T1000 (cell line): Measurements from ENCODE around the gene NUP37.
A peak's percentile ranks its signal among the peaks of the same experiment; 100 is the strongest.
"Not testable (repeated sequence)": the region's sequence is repeated elsewhere in the genome, so short reads cannot be mapped to it uniquely, and the experiment has no call there.

ENCODE experiments used
- DNase-seq: peaks from one replicate; lab custom pipeline; 2025; ENCODE audit warnings: mixed read lengths; lab: John Stamatoyannopoulos, UW

NUP37 gene

DNA sequence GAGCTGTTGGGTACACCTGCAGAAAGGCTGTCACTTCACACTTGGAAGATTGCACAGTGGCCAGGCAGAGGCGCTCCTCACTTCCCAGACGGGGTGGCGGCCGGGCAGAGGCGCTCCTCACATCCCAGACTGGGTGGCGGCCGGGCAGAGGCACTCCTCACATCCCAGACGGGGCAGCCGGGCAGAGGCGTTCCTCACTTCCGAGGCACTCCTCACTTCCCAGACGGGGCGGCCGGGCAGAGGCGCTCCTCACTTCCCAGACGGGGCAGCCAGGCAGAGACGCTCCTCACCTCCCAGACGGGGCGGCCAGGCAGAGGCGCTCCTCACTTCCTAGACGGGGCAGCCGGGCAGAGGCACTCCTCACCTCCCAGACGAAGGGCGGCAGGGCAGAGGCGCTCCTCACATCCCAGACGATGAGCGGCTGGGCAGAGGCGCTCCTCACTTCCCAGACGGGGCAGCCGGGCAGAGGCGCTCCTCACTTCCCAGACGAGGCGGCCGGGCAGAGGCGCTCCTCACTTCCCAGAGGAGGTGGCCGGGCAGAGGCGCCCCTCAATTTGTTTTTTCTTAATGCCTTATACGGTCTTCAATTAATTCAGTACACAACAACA lies 30.6 kb downstream of the NUP37 start:
- DNase-seq: not testable (repeated sequence)

GRCh38 chr12:102080842-102081241 lies 39.1 kb downstream of the NUP37 start:
- no peak for DNase-seq

DNA sequence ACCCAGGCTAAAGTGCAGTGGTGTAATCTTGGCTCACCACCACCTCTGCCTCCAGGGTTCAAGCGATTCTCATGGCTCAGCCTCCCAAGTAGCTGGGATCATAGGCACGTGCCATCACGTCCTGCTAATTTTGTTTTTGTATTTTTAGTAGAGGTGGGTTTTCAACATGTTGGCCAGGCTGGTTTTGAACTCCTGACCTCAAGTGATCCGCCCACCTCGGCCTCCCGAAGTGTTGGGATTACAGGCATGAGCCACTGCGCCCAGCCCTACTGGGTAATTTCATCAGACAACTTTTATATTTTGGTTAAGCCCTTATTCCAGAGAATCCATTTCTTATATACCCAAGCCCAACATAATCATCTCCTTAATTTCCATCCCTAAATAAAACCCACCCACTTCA lies 47.8 kb downstream of the NUP37 start:
- not testable (repeated sequence) for DNase-seq

DNA sequence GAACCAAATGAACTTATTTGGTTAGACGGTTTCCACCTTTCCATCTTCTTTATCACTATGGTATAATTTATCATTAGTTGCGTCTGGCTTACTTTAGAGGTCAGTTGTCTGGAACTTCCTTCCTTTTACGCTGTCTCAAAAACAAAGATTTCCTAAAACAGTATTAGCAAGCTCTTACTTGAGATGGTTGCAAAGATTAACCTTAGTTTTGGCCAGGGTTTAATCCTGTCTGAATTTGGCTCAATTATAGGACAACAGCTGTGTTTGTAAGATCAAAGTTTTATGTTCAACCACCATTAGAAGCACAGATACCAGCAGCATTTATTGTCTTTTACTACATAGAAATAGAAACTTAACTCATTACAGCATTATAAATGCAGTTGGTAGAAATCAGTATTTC lies 50.2 kb downstream of the NUP37 start:
- no peak for DNase-seq

- no peak for DNase-seq
Measured at GRCh38 chr12:102067574-102068258, 52.2 kb downstream of the NUP37 start.

GRCh38 chr12:102064476-102064875 lies 55.4 kb downstream of the NUP37 start:
- DNase-seq: no peak

DNA sequence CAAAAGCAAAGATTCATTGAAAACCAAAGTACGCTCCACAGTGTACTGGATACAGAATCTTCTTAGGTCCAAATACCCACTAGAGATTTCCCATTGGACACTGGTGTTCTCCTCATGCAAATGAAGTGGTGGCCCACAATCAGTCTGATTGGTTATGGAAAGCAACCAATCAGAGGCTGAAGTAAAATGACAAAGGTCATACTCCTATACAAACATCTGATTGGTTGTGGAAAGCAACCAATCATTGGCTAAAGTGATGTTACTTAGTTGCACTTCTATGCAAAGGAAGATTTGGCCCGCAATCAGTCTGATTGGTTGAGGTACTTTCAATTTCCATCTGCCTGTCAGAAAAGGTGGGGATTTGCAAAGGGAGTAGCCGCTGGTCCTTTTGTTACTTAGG lies 56.8 kb downstream of the NUP37 start:
- DNase-seq: no peak

DNA sequence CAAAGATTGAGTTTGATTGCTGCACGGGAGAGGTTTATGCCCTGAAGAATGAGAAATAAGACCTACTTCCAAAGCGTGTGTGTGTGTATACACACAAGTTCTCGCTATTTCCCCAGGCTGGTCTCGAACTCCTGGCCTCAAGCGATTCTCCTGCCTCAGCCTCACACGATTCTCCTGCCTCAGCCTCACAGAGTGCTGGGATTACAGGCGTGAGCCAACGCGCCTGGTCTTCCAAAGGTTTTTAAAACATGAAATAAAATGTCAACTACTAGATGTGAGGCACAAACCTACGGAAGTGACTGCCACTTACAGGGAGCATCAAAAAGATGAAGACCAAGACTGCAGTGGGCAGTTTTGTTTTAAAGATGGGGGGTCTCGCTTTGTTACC lies 57.5 kb downstream of the NUP37 start:
- DNase-seq: no peak

DNA sequence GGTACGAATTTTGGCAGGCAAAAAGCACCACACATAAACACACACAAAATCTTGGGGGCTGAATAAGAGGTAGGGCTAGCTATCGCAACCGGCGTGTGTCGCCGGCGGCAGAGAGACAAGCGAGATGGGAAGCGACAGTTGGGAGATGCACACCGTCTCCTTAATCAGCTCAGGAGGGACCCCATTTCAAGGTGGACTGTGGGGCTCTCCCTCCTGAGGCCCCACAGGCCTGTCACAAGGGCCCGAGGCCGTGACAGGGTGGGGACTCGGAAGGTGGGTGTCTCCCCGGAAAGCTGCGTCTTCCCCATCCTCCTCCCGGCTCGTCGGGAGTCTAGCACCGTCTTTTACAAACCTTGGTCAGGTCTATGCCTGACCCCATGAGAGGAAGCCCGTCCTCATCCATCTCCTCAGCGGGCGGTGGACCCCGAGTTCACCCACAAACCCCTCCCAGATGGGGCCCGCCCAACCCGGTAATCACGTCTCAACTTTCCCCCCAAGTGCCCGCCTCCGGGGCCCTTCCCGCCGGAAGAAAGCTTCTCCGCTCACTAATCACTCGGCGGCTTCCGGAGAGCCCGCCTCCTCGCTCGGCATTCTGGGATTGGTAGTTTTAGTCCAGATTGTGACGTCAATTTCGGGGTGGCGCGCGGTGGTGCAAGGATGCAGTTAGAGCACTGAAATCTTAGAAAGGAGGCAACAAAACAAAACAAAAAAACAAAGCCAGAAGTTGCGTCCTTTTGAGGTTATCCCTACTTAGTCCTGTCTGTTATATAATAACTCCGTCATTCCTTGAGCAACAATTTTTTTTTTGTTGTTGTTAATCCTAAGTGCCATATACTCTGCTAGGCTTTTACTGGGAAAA lies 58.1 kb downstream of the NUP37 start, which contains the start of gene WASHC3:
Gene WASHC3 (minus strand): TSS at position 432 of the 859 bp plus-strand sequence. CDS start 29 bp downstream, at position 403.
- peak; percentile 80 for DNase-seq

DNA sequence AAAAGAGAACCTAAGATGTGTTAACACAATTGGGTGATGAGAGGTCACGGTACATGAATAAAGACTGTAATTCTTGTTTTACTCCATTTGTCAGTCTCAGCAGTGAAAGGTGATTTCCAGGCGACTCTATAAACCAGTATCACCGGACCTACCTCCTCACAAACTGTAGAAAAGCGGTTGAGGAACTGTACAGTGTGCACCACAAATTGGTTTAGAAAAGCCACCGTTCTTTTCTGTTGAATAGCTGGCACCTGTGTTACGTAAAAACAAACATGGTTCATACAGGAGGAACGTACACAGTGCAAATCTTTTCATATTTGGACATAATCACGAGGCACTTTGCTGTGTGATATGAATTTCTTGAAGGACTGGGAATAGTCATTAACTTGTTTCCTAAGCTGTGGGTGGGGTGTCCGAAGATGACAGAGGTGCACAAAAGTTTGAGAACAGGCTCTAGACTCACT lies 58.8 kb downstream of the NUP37 start:
- no peak for DNase-seq

DNA sequence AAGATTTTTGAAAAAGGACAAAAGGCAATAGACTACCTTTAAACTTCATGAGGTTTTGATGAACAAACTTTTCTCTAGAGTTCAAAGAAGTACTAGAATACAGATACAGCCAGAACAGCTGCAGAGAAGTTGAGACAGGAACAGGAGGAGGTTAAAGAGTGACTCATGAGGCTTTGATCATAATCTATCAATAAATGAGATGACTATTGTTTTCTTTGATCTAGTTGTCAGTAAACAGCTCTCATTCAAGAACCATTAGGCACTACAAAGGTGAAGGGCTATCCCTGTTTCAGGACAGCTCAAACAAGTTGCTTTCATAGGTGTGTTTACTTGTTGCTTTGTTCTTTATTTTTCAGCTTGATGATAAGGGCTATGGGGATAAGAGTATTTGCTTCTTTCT lies 60.6 kb downstream of the NUP37 start:
- no peak for DNase-seq

DNA sequence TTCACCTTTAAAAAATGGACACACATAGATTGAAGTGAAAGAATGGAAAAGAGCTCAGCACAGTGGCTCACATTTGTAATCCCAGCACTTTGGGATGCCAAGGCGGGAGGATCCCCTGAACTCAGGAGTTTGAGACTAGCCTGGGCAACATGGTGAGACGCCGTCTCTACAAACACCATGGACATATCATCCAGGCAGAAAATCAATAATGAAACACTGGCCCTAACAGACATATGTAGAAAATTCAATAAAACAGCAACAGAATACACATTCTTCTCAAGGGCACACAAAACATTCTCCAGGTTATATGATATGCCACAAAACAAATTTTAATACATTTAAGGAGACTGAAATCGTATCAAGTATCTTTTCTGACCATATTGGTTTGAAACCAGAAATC lies 65.6 kb downstream of the NUP37 start:
- no peak for DNase-seq

DNA sequence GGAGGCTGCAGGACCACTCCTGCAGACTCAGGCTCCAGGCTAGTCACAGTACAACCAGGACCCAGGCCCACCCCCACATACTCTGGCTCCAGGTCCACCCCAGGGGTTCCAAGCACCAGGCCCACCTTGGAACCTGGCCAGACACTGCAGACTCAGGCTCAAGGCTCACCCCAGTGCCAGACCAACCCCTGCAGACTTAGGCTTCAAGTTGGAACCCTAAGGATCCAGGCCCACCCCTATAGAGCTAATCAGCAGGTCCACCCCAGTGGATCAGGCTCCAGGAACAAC lies 66.9 kb downstream of the NUP37 start:
- no peak for DNase-seq

- no peak for DNase-seq
Measured at GRCh38 chr12:102052192-102053061, 67.5 kb downstream of the NUP37 start.

- no peak for DNase-seq
Measured at GRCh38 chr12:102051431-102051965, 68.4 kb downstream of the NUP37 start.

- no peak for DNase-seq
Measured at GRCh38 chr12:102050660-102051430, 69.1 kb downstream of the NUP37 start.

DNA sequence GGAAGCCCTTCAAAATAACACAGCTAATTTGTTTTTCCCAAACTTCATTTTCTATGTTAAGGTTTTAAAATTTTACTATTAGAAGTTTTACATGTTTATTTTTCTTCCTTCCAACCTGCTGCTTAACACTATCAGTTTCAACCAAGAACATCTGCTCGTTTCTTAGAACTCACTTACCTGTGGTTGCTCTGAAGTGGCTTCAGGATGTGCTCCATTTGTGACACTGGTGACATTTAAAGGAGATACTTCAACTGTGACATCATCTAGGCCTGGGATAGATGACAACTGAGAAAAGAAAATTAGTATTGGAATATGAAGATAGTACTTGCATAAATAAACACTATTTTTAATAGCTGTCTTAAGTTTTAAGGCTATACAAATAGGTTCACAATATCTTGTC lies 76.0 kb downstream of the NUP37 start:
- no peak for DNase-seq

DNA sequence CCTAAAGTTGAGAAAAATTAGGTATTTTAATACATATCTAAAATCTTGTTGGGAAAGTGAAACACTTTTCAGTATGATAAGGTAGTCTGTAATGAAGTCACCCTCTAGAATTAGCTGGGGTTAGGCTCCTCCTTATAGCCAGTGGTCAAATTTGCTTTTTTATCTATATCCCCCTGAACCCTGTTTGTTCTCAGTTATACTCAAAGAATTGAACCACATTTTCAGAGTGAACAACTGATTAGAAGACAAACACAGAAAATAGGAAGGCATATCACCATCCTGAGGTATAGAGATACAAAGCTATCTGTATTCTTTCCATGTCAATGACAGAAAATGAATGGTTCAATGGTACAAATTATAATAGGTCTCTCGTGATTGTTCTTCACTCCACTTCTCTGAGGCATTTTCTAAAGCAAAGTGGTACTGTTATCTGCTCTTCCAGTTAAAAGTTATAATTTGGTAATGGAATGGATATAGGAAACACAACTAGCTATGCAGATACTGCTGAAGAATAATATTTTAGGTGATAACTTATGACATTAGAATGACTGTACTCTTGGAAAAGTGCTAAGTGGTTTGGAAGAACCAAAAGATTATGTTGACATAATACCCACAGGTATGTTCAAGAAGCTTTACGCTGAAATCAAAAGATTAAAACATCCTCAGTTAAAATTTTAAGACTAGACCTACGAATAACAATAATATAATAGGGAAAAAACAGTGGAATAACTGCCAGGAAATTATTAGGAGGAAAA lies 85.7 kb downstream of the NUP37 start:
- no peak for DNase-seq

DNA sequence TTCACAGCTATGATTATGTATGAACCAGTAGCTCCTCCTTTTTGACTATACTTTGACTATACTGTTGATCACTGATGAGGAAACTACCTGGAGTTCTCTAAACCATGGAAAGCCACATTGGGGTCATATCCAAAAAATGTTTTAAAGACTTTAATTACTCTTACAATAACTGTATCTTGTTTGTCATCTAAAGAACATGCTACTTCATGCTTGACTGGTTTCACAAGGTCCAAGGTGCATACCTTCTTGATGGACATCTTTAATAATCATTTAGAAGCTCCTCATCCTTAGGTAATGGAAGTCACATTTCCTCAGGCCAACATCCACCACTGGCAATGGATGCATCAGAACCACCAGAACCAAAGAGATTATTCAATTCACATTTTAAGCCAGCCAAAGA lies 88.1 kb downstream of the NUP37 start:
- no peak for DNase-seq

DNA sequence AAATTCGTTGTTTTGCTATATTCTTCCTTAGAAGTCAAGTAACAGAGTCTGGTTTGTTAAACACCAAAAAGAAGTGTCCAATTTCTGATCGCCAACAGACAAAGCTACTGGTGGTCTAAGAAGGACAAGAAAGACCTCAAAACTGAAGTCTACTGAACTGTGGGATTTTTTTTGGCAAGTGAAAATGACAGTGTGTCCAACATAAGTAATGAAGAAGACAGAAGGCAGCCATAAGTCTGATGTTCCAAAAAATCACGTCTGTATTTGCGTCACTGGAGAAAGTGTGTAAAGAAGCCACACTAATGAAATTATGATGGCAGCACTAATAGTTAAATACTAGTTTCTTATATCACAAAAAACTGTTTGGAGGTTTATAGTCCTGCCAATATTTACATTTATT lies 90.8 kb downstream of the NUP37 start:
- no peak for DNase-seq
